ENCODE data around the gene DLX6.

DNA sequence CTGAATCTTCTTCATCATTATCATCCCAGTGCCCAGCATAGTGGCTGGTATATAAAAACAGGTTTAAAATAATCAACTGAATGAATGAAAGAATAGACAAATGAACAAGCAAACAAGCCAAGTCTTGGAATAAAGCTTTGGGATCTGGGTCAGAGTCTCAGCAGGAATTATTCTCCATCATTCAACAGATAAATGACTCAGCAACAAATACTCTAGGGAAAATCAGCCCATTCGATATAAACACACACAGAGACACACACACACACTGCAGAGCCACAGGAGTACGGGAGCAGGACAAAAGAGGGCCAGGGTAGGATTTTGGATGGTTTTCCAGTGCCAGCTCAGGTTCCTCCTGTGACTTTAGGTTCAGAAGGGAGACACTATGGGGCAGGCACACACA is 29.2 kb upstream of the DLX6 start:
- no peak for TF ChIP-seq POLR2A (IDR thresholded peaks at IDR 0.05)
- TF ChIP-seq, protein P1, sequence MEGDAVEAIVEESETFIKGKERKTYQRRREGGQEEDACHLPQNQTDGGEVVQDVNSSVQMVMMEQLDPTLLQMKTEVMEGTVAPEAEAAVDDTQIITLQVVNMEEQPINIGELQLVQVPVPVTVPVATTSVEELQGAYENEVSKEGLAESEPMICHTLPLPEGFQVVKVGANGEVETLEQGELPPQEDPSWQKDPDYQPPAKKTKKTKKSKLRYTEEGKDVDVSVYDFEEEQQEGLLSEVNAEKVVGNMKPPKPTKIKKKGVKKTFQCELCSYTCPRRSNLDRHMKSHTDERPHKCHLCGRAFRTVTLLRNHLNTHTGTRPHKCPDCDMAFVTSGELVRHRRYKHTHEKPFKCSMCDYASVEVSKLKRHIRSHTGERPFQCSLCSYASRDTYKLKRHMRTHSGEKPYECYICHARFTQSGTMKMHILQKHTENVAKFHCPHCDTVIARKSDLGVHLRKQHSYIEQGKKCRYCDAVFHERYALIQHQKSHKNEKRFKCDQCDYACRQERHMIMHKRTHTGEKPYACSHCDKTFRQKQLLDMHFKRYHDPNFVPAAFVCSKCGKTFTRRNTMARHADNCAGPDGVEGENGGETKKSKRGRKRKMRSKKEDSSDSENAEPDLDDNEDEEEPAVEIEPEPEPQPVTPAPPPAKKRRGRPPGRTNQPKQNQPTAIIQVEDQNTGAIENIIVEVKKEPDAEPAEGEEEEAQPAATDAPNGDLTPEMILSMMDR (IDR thresholded peaks at IDR 0.05), result no peak
